VCaP (cell line): ENCODE data around the gene GPM6B.

Experiments used
- H3K27ac ChIP-seq: fragments of 450-650 bp; 2 replicates; pipeline ENCODE4 v1.5.1; 2017
- CTCF ChIP-seq: fragments of 450-650 bp; conservative IDR thresholded peaks from 2 replicates; pipeline ENCODE4 v1.5.1; 2017; ENCODE audit warnings: mild to moderate bottlenecking, moderate library complexity

The GPM6B gene

GRCh38 chrX:13721819-13722519 is 94.9 kb downstream of the GPM6B start:
- H3K27ac ChIP-seq: no peak overlapping the region
- TF ChIP-seq CTCF: no peak

- TF ChIP-seq CTCF: no peak
- H3K27ac ChIP-seq: no peak overlapping the region
These were observed 95.5 kb downstream of the GPM6B start for GRCh38 chrX:13721371-13721770.
